DND-41 (cell line): ENCODE results near the gene ARHGEF12.

Experiments used
- ATAC-seq: fragments of 200-7000 bp; cut with Tn5 transposase; 3 replicates; pipeline ENCODE4 v1.9.1; 2021; ENCODE audit warnings: low read depth; ENCODE audit not compliant: insufficient read depth
- DNase-seq: peaks from one replicate; pipeline ENCODE4 v3.0.0-alpha.2; 2020
- H2AFZ ChIP-seq: 2 replicates; pipeline ENCODE4 v1.6.0; 2012; ENCODE audit warnings: low read depth, low read length
- H3K27ac ChIP-seq: 2 replicates; pipeline ENCODE4 v1.5.1; 2012; ENCODE audit warnings: low read length, inconsistent platforms
- H3K27me3 ChIP-seq: fragments of 200-600 bp; sonication (generic); 2 replicates; pipeline ENCODE4 v1.6.0; 2012; ENCODE audit warnings: low read length, mild to moderate bottlenecking, inconsistent platforms; ENCODE audit not compliant: insufficient read depth, poor library complexity
- H3K36me3 ChIP-seq: 2 replicates; pipeline ENCODE4 v1.5.1; 2012; ENCODE audit warnings: low read length, inconsistent platforms; ENCODE audit not compliant: insufficient read depth
- H3K4me1 ChIP-seq: 2 replicates; pipeline ENCODE4 v1.5.1; 2012; ENCODE audit warnings: mild to moderate bottlenecking, low read length; ENCODE audit not compliant: insufficient read depth
- H3K4me2 ChIP-seq: 2 replicates; pipeline ENCODE4 v1.6.0; 2012; ENCODE audit warnings: mild to moderate bottlenecking, moderate library complexity, low read length, inconsistent platforms; ENCODE audit not compliant: insufficient read depth
- H3K4me3 ChIP-seq, 2 experiments: fragments of 200-600 bp in 1 of 2; shearing (Covaris generic) in 1 of 2; 2 replicates each; pipeline ENCODE4 v1.5.1; 2012 to 2016; ENCODE audit warnings: inconsistent platforms in 2 of 2, low read length in 2 of 2, mild to moderate bottlenecking in 2 of 2, low read depth in 1 of 2, moderate library complexity in 1 of 2
- H3K79me2 ChIP-seq: 2 replicates; pipeline ENCODE4 v1.6.0; 2012; ENCODE audit warnings: low read length, inconsistent platforms; ENCODE audit not compliant: insufficient read depth
- H3K9ac ChIP-seq: 2 replicates; pipeline ENCODE4 v1.6.0; 2012; ENCODE audit warnings: low read depth, mild to moderate bottlenecking, inconsistent platforms, low read length, moderate library complexity
- H3K9me3 ChIP-seq: 2 replicates; pipeline ENCODE4 v1.5.1; 2012; ENCODE audit warnings: low read length, moderate library complexity, mild to moderate bottlenecking, inconsistent platforms; ENCODE audit not compliant: insufficient read depth, severe bottlenecking
- H4K20me1 ChIP-seq: 2 replicates; pipeline ENCODE4 v1.6.0; 2012; ENCODE audit warnings: low read length; ENCODE audit not compliant: insufficient read depth
- EZH2 ChIP-seq: IDR thresholded peaks from 3 replicates; pipeline ENCODE4 v1.6.1; 2012; ENCODE audit warnings: borderline replicate concordance, low read depth, mild to moderate bottlenecking, moderate library complexity, low read length, inconsistent platforms; ENCODE audit not compliant: severe bottlenecking
- TF ChIP-seq, protein P1 (sequence below): IDR thresholded peaks from 2 replicates; pipeline ENCODE4 v1.5.1; 2012; ENCODE audit warnings: borderline replicate concordance, low read length, moderate library complexity, mild to moderate bottlenecking; ENCODE audit not compliant: poor library complexity, severe bottlenecking; ENCODE audit errors: extremely low read depth

Gene ARHGEF12

DNA sequence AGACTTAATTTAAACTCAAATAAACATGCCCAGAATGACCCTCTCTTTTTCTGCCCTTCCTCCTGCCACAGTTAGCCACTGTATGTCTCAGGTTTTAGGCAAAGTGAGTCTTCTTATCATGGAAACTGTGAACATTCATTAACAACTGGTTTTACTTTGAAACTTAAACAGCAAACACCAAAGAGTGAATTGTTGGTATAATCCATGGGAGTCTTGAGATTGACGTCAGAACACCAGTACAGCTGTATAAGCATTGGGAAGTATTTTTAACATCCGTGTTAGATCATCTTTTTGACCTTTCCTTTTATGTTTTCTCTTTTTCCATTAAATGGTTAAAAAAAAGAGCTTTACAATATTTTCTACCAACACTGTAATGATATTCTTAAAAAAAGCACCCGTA, 38.9 kb downstream of the ARHGEF12 start:
- Histone ChIP-seq H3K4me1 (no peaks in the 10 kb centered on the region), H3K4me3 (no peak overlapping the region), H2AFZ (no peak overlapping the region), H3K36me3 (no peaks in the 10 kb centered on the region), H3K27ac (no peak overlapping the region), H3K9me3 (no peaks in the 10 kb centered on the region), H3K9ac (no peak overlapping the region), H3K79me2 (no peaks in the 10 kb centered on the region), H3K27me3 (peaks cover 19% of the 10 kb centered on the region), H3K4me2 (no peak overlapping the region), H4K20me1 (no peaks in the 10 kb centered on the region)
- DNase-seq (no peak), ATAC-seq (no peak)
- TF ChIP-seq EZH2: no peak
- TF ChIP-seq, protein P1, sequence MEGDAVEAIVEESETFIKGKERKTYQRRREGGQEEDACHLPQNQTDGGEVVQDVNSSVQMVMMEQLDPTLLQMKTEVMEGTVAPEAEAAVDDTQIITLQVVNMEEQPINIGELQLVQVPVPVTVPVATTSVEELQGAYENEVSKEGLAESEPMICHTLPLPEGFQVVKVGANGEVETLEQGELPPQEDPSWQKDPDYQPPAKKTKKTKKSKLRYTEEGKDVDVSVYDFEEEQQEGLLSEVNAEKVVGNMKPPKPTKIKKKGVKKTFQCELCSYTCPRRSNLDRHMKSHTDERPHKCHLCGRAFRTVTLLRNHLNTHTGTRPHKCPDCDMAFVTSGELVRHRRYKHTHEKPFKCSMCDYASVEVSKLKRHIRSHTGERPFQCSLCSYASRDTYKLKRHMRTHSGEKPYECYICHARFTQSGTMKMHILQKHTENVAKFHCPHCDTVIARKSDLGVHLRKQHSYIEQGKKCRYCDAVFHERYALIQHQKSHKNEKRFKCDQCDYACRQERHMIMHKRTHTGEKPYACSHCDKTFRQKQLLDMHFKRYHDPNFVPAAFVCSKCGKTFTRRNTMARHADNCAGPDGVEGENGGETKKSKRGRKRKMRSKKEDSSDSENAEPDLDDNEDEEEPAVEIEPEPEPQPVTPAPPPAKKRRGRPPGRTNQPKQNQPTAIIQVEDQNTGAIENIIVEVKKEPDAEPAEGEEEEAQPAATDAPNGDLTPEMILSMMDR: no peak

DNA sequence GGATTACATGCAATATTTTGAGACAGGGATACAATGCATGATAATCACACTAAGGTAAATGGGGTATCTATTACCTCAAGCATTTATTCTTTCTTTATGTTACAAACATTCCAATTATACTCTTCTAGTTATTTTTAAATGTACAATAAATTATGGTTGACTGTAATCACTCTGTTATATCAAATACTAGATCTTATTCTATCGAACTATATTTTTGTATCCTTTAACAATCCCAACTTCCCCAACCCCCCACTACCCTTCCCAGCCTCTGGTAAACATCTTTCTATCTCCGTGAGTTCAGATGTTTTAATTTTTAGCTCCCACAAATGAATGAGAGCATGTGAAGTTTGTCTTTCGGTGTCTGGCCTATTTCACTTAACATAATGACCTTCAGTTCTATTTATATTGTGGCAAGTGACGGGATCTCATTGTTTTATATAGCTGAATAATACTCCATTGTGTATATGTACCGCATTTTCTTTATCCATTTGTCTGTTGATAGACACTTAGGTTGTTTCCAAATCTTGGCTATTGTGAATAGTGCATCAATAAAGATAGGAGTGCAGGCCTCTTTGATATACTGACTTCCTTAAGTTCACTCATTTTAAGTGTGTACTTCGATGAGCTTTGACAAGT, 40.5 kb downstream of the ARHGEF12 start:
- no peak overlapping the region for H3K27ac ChIP-seq
- no peak overlapping the region for H3K9ac ChIP-seq
- no peaks in the 10 kb centered on the region for H3K9me3 ChIP-seq
- H3K4me1 ChIP-seq: no peaks in the 10 kb centered on the region
- H3K4me3 ChIP-seq: no peak overlapping the region
- no peak for ATAC-seq
- no peaks in the 10 kb centered on the region for H4K20me1 ChIP-seq
- H3K4me2 ChIP-seq: no peak overlapping the region
- TF ChIP-seq EZH2: no peak
- TF ChIP-seq, protein P1: no peak
- DNase-seq: no peak
- no peaks in the 10 kb centered on the region for H3K36me3 ChIP-seq
- H3K27me3 ChIP-seq: peaks cover 26% of the 10 kb centered on the region
- no peak overlapping the region for H2AFZ ChIP-seq
- H3K79me2 ChIP-seq: no peaks in the 10 kb centered on the region

DNA sequence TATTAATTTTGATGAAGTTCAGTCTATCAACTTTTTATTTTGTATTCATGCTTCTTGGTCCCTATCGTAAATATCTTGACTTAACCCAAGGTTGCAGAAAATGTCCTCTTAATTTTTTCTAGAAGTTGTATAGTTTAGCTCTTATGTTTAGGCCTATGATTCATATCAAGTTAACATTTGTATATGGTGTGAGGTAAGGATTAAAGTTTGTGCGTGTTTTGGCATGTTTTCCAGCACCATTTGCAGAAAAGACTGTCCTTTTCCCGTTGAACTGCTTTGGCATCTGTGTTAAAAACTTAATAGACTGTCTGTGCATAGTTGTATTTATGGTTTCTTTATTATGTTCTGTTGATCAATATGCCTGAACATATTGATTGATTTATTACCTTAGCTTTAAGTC, 42.3 kb downstream of the ARHGEF12 start:
- H3K9me3 ChIP-seq: no peaks in the 10 kb centered on the region
- ATAC-seq: no peak
- no peak for DNase-seq
- no peaks in the 10 kb centered on the region for H3K79me2 ChIP-seq
- H3K4me3 ChIP-seq: no peak overlapping the region
- H3K27ac ChIP-seq: no peak overlapping the region
- no peaks in the 10 kb centered on the region for H3K4me1 ChIP-seq
- 0 out of 2 replicates have a peak, but pooled peaks cover under 1% of the 10 kb centered on the region for H4K20me1 ChIP-seq
- H3K4me2 ChIP-seq: no peak overlapping the region
- no peak overlapping the region for H3K9ac ChIP-seq
- TF ChIP-seq EZH2: no peak
- TF ChIP-seq, protein P1: no peak
- H2AFZ ChIP-seq: no peak overlapping the region
- H3K27me3 ChIP-seq: peaks cover 21% of the 10 kb centered on the region
- H3K36me3 ChIP-seq: no peaks in the 10 kb centered on the region

DNA sequence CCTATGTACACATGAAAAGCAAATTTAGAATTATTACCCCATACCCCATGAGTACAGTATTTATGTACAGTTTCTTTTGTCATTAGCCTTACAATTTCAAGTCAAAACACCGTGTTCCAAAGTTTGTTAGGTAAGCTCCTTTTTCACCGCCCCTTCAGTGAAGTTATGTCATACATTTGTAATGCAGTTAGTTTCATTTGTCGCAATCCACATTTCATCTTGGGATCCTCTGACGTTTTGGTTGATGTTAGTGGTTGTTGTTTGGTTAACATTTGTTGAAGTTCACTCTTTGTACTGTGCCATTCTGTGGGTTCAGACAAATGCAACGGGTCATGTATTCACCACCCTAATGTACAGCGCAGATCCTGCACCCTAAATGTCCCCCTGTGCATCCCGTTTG, 45.2 kb downstream of the ARHGEF12 start:
- H3K4me3 ChIP-seq: no peak overlapping the region
- DNase-seq (no peak), ATAC-seq (no peak)
- no peak overlapping the region for H2AFZ ChIP-seq
- no peaks in the 10 kb centered on the region for H3K79me2 ChIP-seq
- H3K4me1 ChIP-seq: no peaks in the 10 kb centered on the region
- H3K27ac ChIP-seq: no peak overlapping the region
- 0 out of 2 replicates have a peak, but pooled peaks cover 3% of the 10 kb centered on the region for H4K20me1 ChIP-seq
- H3K9me3 ChIP-seq: no peaks in the 10 kb centered on the region
- H3K9ac ChIP-seq: no peak overlapping the region
- H3K36me3 ChIP-seq: no peaks in the 10 kb centered on the region
- TF ChIP-seq EZH2: no peak
- TF ChIP-seq, protein P1: no peak
- peaks cover 38% of the 10 kb centered on the region for H3K27me3 ChIP-seq
- H3K4me2 ChIP-seq: no peak overlapping the region
